Activated naive CD4-positive, alpha-beta T cell treated with anti-CD3 and anti-CD28 coated beads, Interleukin-2, amount 50 U/mL, for 16 hours (primary cell): Measurements from ENCODE around the gene PHACTR1.
"Not testable (repeated sequence)": the region's sequence is repeated elsewhere in the genome, so short reads cannot be mapped to it uniquely, and the experiment has no call there.

Source experiments
- DNase-seq: peaks from one replicate; pipeline ENCODE4 v3.0.0-alpha.2; 2020

The PHACTR1 gene

DNA sequence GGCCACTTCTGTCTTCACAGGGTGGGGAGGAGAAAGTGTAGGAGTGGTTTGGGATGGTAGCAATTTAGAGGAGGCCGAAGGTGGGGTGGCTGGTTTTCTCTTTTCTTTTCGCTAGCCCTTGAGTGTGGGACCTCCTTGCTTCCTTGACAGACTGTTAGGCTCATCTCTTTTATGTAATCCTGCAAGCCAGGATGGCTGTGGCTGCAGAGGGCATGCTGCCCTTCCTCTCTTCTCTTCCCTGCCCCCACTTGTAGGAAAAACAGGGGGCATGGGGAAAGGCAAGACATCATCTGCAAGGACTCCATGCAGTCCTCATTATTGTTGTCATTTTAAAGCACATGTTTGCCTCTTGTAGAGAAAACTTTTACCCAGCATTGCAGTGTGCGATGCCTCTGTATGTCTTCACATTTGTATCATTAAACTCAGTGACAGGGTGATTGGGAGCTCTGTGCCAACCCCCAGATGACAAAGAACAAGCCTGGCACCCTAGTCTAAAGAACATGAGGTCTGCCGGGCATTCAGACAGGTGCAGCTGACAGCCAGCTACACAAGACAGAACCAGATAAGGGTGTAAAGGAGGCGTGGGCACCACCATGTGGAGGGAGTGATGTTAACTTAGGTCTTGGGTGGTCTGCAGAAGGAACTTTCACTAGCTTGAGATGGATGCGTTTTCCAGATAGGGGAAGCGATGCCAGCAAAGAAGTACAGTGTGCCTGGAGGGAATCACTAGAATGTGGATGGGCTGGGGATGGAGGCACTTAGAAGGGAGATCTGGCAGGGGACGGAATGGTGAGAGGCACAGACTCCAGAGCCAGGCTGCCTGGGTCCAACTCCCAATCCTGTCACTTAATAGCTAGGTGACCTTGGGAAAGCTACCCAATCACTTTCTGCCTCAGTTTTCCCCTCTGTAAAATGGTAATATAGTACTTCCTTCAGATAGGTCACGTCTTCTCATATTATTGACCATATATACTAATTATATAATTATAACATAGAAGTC is 404.2 kb downstream of the PHACTR1 start:
- no peak for DNase-seq

GRCh38 chr6:13124131-13124530 is 407.6 kb downstream of the PHACTR1 start:
- DNase-seq, result no peak

GRCh38 chr6:13125841-13126240 is 409.3 kb downstream of the PHACTR1 start:
- no peak for DNase-seq

- DNase-seq, result no peak
Measured at GRCh38 chr6:13131935-13132661, 415.5 kb downstream of the PHACTR1 start.

DNA sequence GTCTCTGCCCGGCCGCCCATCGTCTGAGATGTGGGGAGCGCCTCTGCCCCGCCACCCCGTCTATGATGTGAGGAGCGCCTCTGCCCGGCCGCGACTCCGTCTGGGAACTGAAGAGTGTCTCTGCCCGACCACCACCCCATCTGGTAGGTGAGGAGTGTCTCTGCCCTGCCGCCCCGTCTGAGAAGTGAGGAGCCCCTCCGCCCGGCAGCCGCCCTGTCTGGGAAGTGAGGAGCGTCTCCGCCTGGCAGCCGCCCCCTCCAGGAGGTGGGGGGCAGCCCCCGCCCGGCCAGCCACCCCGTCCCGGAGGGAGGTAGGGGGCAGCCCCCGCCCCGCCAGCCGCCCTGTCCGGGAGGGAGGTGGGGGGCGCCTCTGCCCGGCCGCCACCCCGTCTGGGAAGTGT is 417.3 kb downstream of the PHACTR1 start:
- not testable (repeated sequence) for DNase-seq

DNA sequence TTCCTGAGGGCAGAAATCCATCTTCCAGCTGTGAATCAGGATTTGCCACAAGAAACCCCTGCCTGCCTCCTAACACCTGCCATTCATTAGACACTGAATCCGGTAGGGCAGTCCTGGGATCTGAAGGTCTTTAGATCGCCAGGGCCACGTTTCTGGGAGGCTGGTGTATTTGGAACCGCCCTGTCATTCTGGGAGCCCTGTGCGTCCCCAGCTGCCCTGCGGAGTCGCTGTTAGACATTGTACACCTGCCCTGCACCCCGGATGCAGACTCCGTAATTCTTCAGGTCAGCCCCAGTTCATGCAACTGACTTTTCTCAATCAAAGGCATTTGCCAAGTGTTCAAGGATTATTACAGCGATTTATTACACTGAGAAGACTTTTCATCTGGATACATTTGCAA is 418.6 kb downstream of the PHACTR1 start:
- no peak for DNase-seq

DNA sequence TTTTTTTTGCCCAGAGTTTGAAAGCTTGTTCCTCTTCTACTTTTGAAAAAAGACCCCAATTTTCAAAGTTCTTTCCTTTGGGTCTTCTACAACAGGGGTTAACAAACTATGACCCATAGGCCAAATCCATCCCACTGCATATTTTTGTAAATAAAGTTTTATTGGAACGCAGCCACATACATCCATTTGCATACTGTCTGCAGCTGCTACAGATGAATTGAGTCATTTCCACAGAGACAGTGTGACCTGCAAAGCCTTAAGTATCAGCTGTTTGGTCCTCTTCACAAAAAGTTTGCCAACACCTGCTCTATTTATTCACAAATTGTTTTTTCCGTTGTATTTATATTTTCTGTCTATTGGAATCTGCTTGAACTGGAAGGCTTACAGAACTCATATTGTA is 422.6 kb downstream of the PHACTR1 start:
- DNase-seq, result no peak

DNA sequence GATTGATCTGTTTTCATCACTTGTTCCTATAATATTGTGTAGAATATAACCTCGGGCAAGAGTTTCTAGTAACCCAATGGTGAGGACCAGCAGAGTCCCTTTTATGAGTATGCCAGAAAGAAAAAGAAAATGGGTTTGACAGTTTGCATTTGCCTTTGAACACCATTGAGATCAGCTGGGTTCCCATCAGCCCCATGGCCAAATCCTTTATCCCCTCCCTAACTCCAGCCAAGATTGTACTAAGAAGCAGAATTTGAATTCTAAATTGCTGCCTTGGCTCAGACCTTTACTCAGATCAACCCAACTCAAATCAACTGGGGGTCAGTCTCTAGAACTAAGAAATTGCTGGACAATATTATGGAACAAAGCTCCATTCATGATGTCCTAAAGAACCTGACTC is 424.4 kb downstream of the PHACTR1 start:
- no peak for DNase-seq

DNA sequence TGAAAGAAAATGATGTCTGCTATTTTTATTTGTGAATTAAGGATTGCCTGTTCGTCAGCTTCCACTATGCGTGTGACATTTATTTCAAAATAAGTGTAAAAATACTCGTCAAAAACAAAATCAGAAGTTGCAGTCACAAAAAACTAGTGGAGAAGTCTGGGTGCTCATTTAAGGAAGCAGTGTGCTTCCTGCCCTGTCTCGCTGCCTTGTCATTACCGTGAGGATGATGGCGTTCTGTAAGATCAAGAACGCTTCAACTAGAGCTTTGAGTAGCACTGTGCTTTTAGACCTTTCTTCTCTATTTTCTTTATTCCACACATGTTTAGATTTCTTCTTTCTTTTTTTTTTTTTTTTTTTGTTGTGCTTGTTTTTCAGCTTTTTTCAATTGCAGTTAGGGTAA is 424.8 kb downstream of the PHACTR1 start:
- no peak for DNase-seq

DNA sequence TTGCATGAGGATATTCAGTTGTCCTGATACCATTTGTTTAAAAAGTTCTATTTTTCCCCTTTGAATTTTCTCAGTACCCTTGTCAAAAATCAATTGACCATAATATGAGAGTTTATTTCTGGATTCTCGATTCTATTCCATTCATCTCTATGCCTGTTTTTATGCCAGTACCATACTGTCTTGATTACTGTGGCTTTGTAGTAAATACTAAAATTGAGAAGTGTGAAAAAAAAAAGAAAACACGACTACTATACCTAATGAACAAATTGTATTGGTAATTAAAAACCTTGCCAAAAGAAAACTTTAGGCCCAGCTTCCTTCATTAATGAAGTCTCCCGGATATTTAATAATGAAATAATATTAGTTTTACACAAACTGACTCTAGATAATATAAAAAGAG is 426.0 kb downstream of the PHACTR1 start:
- no peak for DNase-seq

DNA sequence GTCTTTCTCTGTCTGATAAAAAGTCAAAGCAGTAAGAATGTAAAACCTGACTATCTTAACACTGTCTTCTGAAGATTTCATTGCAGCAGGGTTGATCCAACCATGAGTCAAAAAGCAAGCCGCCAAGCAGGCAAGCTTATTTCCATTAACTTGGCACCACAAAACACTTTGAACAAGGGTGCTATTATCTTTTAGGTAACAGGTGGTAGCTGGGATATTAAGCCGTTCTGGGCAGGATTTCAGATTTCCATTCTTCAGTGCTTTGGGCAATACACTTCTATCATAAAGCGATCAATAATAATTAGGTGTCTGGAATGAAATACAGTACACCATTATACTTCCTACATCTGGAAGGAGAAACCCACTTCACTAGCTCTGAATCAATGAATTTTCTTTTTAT is 429.9 kb downstream of the PHACTR1 start:
- DNase-seq, result no peak

DNA sequence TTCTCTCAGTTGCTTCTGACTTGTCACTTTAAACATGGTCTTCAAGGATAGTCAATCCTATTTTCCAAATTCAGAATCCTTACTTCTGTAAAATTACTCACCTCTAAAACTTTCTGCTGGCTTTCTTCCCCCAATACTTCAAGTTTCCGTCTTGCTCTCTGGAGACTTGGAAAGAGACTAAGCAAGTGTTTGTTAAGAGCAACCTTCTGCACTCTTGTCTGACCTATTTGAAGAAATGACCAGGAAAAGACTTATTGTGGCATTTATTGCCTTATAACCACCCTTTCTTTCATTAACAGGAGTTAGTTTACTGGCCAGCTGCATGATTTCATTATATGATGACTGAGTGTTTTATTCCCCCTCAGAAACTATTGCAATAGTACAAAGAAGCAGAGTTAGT is 430.8 kb downstream of the PHACTR1 start:
- DNase-seq, result no peak

DNA sequence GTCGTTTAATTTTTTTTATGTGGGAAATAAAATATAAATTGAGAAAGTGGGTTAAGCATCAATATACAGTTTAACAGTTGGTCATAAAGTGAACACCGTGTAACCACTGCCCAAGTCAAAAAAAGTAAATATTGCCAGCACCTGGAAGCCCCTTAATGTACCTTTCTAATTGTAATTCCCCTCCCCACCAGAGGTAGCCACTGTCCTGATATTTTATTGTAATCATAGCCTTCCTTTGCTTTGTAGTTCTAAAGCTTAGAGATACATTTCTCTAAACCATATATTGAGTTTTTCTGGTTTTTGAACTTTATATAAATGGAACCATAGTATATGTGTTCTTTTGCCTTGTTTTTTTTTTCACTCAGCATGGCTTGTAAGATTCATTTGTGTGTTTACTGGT is 431.2 kb downstream of the PHACTR1 start:
- no peak for DNase-seq

GRCh38 chr6:13152764-13153163 is 436.2 kb downstream of the PHACTR1 start:
- no peak for DNase-seq

- no peak for DNase-seq
Measured at GRCh38 chr6:13156381-13156780, 439.8 kb downstream of the PHACTR1 start.

GRCh38 chr6:13157293-13157692 is 440.7 kb downstream of the PHACTR1 start:
- DNase-seq, result no peak

DNA sequence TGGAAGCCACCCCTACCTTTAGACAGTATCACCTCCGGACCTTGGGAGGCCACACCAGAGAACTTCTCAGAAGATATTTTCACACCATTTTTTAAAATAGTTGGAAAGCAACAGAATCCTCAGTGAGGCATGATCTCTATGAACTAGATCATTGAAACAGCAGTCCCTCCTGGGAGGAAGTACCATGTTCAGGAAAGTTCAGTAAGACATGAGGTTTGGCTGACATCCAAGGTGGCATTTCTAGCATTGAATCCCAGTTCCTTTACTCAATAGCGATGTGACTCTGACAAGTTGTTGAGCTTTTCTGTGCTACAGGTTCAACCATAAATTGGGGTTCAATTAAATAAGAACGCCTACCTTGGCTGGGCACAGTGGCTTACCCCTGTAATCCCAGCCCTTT is 442.7 kb downstream of the PHACTR1 start:
- DNase-seq, result no peak

- not testable (repeated sequence) for DNase-seq
Measured at GRCh38 chr6:13159822-13160221, 443.3 kb downstream of the PHACTR1 start.

GRCh38 chr6:13163161-13163944 is 446.8 kb downstream of the PHACTR1 start:
- DNase-seq, result no peak

DNA sequence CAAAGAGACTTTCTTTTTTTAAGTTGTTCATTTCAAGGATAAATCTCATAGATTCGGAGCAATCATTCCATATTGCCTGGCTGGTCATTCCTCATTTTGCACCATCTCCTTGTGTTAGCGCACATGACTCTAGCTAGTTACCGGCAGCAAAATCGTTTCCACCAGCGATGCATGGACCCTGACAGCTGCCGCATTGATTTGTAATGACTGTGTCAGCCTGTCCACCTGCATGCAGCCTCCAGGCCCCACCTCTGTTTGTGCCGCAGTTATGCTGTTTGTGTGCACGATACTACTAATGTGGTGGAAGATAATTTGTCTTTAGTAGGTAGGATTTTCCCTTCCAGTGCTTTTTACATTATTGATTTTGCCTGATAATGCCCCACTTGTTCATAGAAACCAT is 447.7 kb downstream of the PHACTR1 start:
- no peak for DNase-seq

GRCh38 chr6:13165502-13166172 is 449.1 kb downstream of the PHACTR1 start:
- DNase-seq, result no peak

GRCh38 chr6:13166269-13166668 is 449.7 kb downstream of the PHACTR1 start:
- no peak for DNase-seq

DNA sequence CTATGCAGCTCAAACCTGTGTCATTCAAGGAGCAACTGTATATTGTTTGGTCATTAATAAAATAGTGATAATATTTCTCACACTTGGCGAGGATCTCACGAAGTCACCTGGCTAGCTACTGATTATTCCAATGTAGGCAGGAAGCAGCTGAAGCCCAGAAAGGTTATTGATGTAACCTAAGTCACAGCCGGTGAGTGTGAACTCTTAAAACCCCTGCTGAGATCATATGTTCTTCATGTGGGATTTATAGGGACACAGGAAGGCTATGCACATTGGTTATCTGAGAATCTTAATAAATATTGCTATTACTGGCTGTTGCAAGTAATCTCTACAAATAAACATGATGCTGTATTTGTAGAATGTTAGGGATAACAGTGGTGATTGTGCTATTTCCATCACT is 450.3 kb downstream of the PHACTR1 start:
- DNase-seq, result no peak
